ENCODE results near the gene SAC3D1. TPM values are rescaled to one million over a fixed set of nuclear protein-coding genes. Genes with fewer than 3 reads are reported as not detected.
A peak's percentile ranks its signal among the peaks of the same experiment; 100 is the strongest.

SAC3D1 gene
- total and polyA plus RNA-seq, 12 donors = 4.4 to 23.6 (median 10.5) TPM

GRCh38 chr11:65045728-65046127 is 4.7 kb downstream of the SAC3D1 start:
- WGBS, 4 donors = 85 to 95% (median 89%) methylated on average over 6 to 7 of the region's 7 CpGs
- Histone ChIP-seq H3K36me3 (replicated peaks in 1 of 2) (no peaks in the 10 kb centered on the region), H3K4me1 (replicated peaks in 1 of 2) (peaks cover 0 to 26% of the 10 kb centered on the region in 2 donors), H3K4me3 (no peak overlapping the region), H3K27me3 (no peaks in the 10 kb centered on the region), H3K27ac (no peak overlapping the region), H3K9me3 (replicated peaks in 1 of 3) (no peaks in the 10 kb centered on the region)
- TF ChIP-seq POLR2A (IDR thresholded peaks at IDR 0.05) (no peak), CTCF (IDR thresholded peaks at IDR 0.05) (no peak)
- intact Hi-C loops (cut with DNase I) = no loop called here
- DNase-seq = no peak

DNA sequence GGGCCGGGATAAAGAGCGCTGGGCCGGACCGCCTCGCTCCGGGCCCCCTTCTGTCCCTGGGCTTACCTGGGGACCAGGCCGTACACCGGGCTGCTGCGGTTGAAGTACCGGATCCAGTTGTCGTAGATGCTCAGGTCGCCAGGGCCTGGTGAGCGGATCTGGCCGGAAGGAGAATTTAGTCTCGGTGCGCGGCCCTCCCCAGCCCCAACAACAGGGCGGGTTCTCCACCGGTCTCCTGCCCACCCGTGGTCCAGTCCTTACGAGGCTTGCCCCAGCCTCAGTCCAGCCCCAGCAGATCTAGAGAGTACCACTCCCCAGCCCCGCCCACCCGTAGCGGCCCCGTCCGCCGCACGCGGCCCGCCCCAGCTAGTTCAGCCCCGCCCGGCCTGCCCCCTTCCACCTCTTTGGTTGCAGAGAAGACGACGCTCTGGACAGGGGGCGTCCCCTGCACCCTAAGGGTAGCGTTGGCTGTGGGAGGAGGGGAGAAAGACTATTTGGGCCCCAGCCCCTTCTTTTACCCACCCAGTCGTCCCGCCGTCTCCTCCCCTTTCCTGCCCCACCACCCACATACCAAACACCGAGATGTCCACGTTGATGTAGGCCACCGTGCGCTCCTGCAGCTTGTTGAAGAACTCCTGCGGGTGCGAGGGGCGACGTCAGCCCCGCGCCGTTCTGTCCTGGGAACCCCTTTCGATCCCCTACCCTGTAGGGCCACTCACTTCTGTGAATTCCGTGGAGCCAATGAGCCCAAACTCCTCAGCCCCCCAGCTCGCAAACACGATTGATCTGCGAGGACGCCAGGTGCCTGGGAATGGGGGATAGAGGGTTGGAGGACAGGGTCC is 6.8 kb downstream of the SAC3D1 start:
- H3K27me3 ChIP-seq = no peaks in the 10 kb centered on the region
- no peaks in the 10 kb centered on the region for H3K9me3 ChIP-seq (replicated peaks in 1 of 3)
- no peak for TF ChIP-seq POLR2A (IDR thresholded peaks at IDR 0.05)
- no peak for TF ChIP-seq CTCF (IDR thresholded peaks at IDR 0.05)
- peaks cover 0 to 13% of the 10 kb centered on the region in 2 donors for H3K4me1 ChIP-seq (replicated peaks in 1 of 2)
- no peak for DNase-seq
- H3K36me3 ChIP-seq (replicated peaks in 1 of 2) = no peaks in the 10 kb centered on the region
- 38 to 71% (median 43%) methylated on average over 22 to 56 of the region's 56 CpGs for WGBS, 4 donors
- intact Hi-C loops (cut with DNase I) = no loop called here
- H3K4me3 ChIP-seq = peak overlapping the region in 2 of 4 donors; percentile 11 to 58
- H3K27ac ChIP-seq = peak overlapping the region in 1 of 5 donors; percentile 2

GRCh38 chr11:65051398-65051858 is 10.4 kb downstream of the SAC3D1 start:
- Histone ChIP-seq H3K4me3 (no peak overlapping the region), H3K4me1 (replicated peaks in 1 of 2) (no peaks in the 10 kb centered on the region), H3K9me3 (replicated peaks in 1 of 3) (no peaks in the 10 kb centered on the region), H3K27ac (no peak overlapping the region), H3K36me3 (replicated peaks in 1 of 2) (no peaks in the 10 kb centered on the region), H3K27me3 (no peaks in the 10 kb centered on the region)
- intact Hi-C loops (cut with DNase I) = no loop called here
- DNase-seq = no peak
- 77 to 84% (median 80%) methylated on average over 9 of the region's 9 CpGs for WGBS, 4 donors
- no peak for TF ChIP-seq CTCF (IDR thresholded peaks at IDR 0.05)
- TF ChIP-seq POLR2A (IDR thresholded peaks at IDR 0.05) = no peak

GRCh38 chr11:65053827-65054508 is 13.0 kb downstream of the SAC3D1 start:
- WGBS, 4 donors = 53 to 68% (median 65%) methylated on average over 8 of the region's 8 CpGs

More at GRCh38 chr11:65053827-65054508, 13.0 kb downstream of the SAC3D1 start:
- no peak overlapping the region for H3K27ac ChIP-seq
- no peaks in the 10 kb centered on the region for H3K9me3 ChIP-seq (replicated peaks in 1 of 3)
- no peak for DNase-seq
- no peak overlapping the region for H3K4me3 ChIP-seq
- no peaks in the 10 kb centered on the region for H3K27me3 ChIP-seq
- no peak for TF ChIP-seq CTCF (IDR thresholded peaks at IDR 0.05)
- TF ChIP-seq POLR2A (IDR thresholded peaks at IDR 0.05) = no peak
- no peaks in the 10 kb centered on the region for H3K36me3 ChIP-seq (replicated peaks in 1 of 2)
- intact Hi-C loops (cut with DNase I) = no loop called here
- H3K4me1 ChIP-seq (replicated peaks in 1 of 2) = no peaks in the 10 kb centered on the region

Data from adrenal gland (tissue), 12 donors.